ENCODE data around the gene THSD4. TPM values are rescaled to one million over a fixed set of nuclear protein-coding genes. Genes with fewer than 3 reads are reported as not detected.
"Not testable (repeated sequence)": the region's sequence is repeated elsewhere in the genome, so short reads cannot be mapped to it uniquely, and the experiment has no call there.

Gene THSD4
- total and polyA plus RNA-seq, 2 donors (not counting 1 experiment from before 2014, with no cell fraction given) = 43.1 to 95.5 TPM

DNA sequence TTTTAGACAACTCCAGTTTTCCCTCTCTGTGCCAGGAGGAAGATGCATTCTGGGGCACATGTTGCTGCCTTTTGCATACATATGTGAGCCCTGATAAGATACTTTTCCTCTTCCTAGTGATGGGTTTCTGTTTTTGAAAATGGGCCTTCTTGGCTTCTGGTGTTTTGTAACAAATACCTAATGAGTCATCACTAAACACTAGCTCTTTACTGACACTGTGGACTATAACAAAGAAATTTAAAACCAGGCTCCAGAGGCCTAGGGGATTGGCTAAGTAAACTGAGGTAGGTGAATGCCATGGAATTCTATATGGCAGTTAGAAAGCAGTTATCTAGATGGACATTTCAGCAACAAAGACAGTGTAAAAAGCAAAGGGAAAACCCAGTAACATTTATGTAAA, 601.7 kb downstream of the THSD4 start:
- Histone ChIP-seq H3K36me3 (ENCODE audit: control insufficient read depth, insufficient read depth, low read length) (no peaks in the 10 kb centered on the region), H2AFZ (ENCODE audit: low read length) (no peak overlapping the region), H3K4me2 (ENCODE audit: extremely low read depth, insufficient read depth, low read length) (no peak overlapping the region), H3K27ac (ENCODE audit: insufficient read depth, low read length) (no peak overlapping the region), H3K27me3 (ENCODE audit: control insufficient read depth, insufficient read depth, low read length) (no peaks in the 10 kb centered on the region), H4K20me1 (ENCODE audit: control insufficient read depth, extremely low read depth, insufficient read depth, low read length) (no peaks in the 10 kb centered on the region), H3K9me3 (ENCODE audit: control insufficient read depth, insufficient read depth, low read depth, low read length) (no peaks in the 10 kb centered on the region), H3K4me1 (ENCODE audit: control insufficient read depth, extremely low read depth, insufficient read depth, low read length) (peaks cover 3% of the 10 kb centered on the region), H3K9ac (ENCODE audit: insufficient read depth, low read length) (no peak overlapping the region), H3K79me2 (ENCODE audit: control insufficient read depth, insufficient read depth, low read length) (no peaks in the 10 kb centered on the region), H3K4me3 (replicated peaks in 1 of 4; ENCODE audit: control extremely low read depth in 1 of 4, insufficient read depth in 1 of 4, low read depth in 3 of 4, low read length in 4 of 4) (no peak overlapping the region)
- TF ChIP-seq, protein P1, sequence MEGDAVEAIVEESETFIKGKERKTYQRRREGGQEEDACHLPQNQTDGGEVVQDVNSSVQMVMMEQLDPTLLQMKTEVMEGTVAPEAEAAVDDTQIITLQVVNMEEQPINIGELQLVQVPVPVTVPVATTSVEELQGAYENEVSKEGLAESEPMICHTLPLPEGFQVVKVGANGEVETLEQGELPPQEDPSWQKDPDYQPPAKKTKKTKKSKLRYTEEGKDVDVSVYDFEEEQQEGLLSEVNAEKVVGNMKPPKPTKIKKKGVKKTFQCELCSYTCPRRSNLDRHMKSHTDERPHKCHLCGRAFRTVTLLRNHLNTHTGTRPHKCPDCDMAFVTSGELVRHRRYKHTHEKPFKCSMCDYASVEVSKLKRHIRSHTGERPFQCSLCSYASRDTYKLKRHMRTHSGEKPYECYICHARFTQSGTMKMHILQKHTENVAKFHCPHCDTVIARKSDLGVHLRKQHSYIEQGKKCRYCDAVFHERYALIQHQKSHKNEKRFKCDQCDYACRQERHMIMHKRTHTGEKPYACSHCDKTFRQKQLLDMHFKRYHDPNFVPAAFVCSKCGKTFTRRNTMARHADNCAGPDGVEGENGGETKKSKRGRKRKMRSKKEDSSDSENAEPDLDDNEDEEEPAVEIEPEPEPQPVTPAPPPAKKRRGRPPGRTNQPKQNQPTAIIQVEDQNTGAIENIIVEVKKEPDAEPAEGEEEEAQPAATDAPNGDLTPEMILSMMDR (conservative IDR thresholded peaks at IDR 0.05 in 1 of 2, IDR thresholded peaks at IDR 0.05 in 1 of 2; ENCODE audit: low read depth in 1 of 2, low read length in 2 of 2) = no peak
- no peak for TF ChIP-seq EZH2 (IDR thresholded peaks at IDR 0.05; ENCODE audit: low read length, missing control alignments)
- DNase-seq (ENCODE audit: low read depth in 2 of 2) = peak; percentile 57 to 59

DNA sequence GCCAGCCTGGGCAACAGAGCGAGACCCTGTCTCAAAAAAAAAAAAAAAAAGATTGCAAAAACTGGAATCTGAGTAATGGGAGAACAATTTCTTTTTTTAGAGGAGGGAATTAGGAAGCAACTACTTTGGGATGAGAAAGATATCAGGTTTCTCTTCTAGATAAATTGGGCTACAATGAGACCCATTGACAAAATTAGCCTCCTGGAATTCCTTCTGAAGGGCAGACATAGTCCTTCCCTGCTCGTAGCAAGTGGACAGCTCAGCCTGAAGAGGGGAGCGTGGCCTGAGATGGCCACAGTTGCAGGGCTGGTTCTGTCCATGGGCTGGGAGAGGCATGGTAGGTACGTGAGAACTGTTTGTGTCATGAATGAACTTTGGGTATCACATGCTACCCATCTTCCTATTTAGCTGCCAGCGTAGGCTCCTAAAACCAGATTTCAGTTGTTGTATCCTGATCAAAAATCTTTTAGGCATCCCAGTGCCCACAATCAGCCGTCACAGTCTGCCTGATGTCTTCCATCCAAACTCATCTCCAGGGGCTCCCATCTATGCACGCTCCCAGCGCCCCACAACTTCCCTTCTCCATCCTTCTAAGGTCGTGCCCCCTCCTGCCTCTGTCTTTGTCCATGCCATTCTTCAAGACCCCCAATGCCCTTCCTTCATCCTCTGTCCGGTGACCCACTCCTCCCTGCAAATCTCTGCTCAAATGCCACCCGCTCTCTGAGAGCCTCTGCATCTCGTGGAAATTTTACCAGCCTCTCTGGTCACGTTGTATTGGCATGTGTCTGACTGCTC, 603.0 kb downstream of the THSD4 start:
- TF ChIP-seq EZH2 (IDR thresholded peaks at IDR 0.05; ENCODE audit: low read length, missing control alignments) = no peak
- TF ChIP-seq, protein P1 (conservative IDR thresholded peaks at IDR 0.05 in 1 of 2, IDR thresholded peaks at IDR 0.05 in 1 of 2; ENCODE audit: low read depth in 1 of 2, low read length in 2 of 2) = no peak
- Histone ChIP-seq H3K79me2 (ENCODE audit: control insufficient read depth, insufficient read depth, low read length) (no peaks in the 10 kb centered on the region), H3K4me2 (ENCODE audit: extremely low read depth, insufficient read depth, low read length) (no peak overlapping the region), H3K36me3 (ENCODE audit: control insufficient read depth, insufficient read depth, low read length) (no peaks in the 10 kb centered on the region), H2AFZ (ENCODE audit: low read length) (no peak overlapping the region), H3K9me3 (ENCODE audit: control insufficient read depth, insufficient read depth, low read depth, low read length) (no peaks in the 10 kb centered on the region), H3K27ac (ENCODE audit: insufficient read depth, low read length) (no peak overlapping the region), H3K27me3 (ENCODE audit: control insufficient read depth, insufficient read depth, low read length) (no peaks in the 10 kb centered on the region), H3K4me1 (ENCODE audit: control insufficient read depth, extremely low read depth, insufficient read depth, low read length) (peaks cover 3% of the 10 kb centered on the region), H3K9ac (ENCODE audit: insufficient read depth, low read length) (no peak overlapping the region), H4K20me1 (ENCODE audit: control insufficient read depth, extremely low read depth, insufficient read depth, low read length) (no peaks in the 10 kb centered on the region), H3K4me3 (replicated peaks in 1 of 4; ENCODE audit: control extremely low read depth in 1 of 4, insufficient read depth in 1 of 4, low read depth in 3 of 4, low read length in 4 of 4) (no peak overlapping the region)
- no peak for DNase-seq (ENCODE audit: low read depth in 2 of 2)

DNA sequence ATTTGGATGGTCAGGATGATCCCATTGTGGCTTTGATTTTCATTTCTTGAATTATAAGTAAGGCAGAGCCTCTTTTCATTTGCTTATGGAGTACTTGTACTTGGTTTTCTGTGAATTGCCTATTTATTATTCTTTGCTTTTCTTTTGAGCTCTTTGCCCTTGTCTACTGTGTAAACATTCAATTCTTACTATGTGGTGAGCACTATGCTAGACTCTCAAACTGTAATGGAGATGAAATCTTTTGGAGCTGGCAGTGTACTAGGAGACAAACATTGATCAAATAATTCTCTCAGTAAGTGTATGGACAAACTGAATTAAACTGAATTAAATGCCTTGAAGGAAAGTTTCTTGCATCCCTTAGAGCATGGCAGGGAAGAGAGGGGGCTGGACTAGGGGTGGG, 608.1 kb downstream of the THSD4 start:
- TF ChIP-seq, protein P1 (conservative IDR thresholded peaks at IDR 0.05 in 1 of 2, IDR thresholded peaks at IDR 0.05 in 1 of 2; ENCODE audit: low read depth in 1 of 2, low read length in 2 of 2) = no peak
- TF ChIP-seq EZH2 (IDR thresholded peaks at IDR 0.05; ENCODE audit: low read length, missing control alignments) = no peak
- Histone ChIP-seq H3K27ac (ENCODE audit: insufficient read depth, low read length) (no peak overlapping the region), H3K27me3 (ENCODE audit: control insufficient read depth, insufficient read depth, low read length) (no peaks in the 10 kb centered on the region), H4K20me1 (ENCODE audit: control insufficient read depth, extremely low read depth, insufficient read depth, low read length) (no peaks in the 10 kb centered on the region), H3K4me2 (ENCODE audit: extremely low read depth, insufficient read depth, low read length) (no peak overlapping the region), H3K4me3 (replicated peaks in 1 of 4; ENCODE audit: control extremely low read depth in 1 of 4, insufficient read depth in 1 of 4, low read depth in 3 of 4, low read length in 4 of 4) (no peak overlapping the region), H3K9me3 (ENCODE audit: control insufficient read depth, insufficient read depth, low read depth, low read length) (no peaks in the 10 kb centered on the region), H3K4me1 (ENCODE audit: control insufficient read depth, extremely low read depth, insufficient read depth, low read length) (peaks cover 4% of the 10 kb centered on the region), H3K36me3 (ENCODE audit: control insufficient read depth, insufficient read depth, low read length) (no peaks in the 10 kb centered on the region), H3K9ac (ENCODE audit: insufficient read depth, low read length) (no peak overlapping the region), H2AFZ (ENCODE audit: low read length) (no peak overlapping the region), H3K79me2 (ENCODE audit: control insufficient read depth, insufficient read depth, low read length) (no peaks in the 10 kb centered on the region)
- no peak for DNase-seq (ENCODE audit: low read depth in 2 of 2)

DNA sequence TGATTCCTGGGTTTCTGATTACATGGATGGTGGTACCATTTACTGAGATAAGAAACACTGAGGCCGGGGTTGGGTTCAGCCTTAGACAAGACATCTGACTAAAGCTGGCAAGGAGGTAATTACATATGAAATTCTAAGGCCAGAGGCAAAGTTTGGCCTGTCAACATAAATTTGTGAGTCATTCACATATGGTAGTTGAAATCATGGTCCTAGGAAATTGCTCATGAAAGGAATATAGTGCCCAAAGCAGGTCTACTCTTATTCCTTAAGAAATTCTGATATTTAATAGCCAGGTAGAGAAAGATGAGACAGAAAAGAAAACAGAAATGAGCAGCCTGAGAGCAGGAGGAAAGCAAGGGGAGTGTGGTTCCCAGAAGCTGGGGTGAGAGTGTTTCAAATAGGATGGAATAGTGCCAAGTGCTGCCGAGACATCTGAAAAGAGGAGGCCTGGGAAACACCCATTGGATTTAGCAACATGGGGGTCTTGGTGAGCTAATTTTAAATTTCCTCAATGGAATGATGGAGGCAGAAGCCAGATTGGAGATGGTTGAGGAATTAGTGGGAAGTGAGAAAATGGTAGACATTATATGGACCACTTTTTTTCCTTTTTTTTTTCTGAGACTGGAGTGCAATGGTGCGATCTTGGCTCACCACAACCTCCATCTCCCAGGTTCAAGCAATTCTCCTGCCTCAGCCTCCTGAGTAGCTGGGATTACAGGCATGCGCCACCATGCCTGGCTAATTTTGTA, 610.1 kb downstream of the THSD4 start:
- DNase-seq (ENCODE audit: low read depth in 2 of 2) = peak in 1 of 2 donors; percentile 68
- H3K79me2 ChIP-seq (ENCODE audit: control insufficient read depth, insufficient read depth, low read length); H3K36me3 ChIP-seq (ENCODE audit: control insufficient read depth, insufficient read depth, low read length); H3K27ac ChIP-seq (ENCODE audit: insufficient read depth, low read length); H3K27me3 ChIP-seq (ENCODE audit: control insufficient read depth, insufficient read depth, low read length); H3K4me1 ChIP-seq (ENCODE audit: control insufficient read depth, extremely low read depth, insufficient read depth, low read length); H4K20me1 ChIP-seq (ENCODE audit: control insufficient read depth, extremely low read depth, insufficient read depth, low read length); H3K9ac ChIP-seq (ENCODE audit: insufficient read depth, low read length); H3K9me3 ChIP-seq (ENCODE audit: control insufficient read depth, insufficient read depth, low read depth, low read length); H3K4me3 ChIP-seq (replicated peaks in 1 of 4; ENCODE audit: control extremely low read depth in 1 of 4, insufficient read depth in 1 of 4, low read depth in 3 of 4, low read length in 4 of 4); H2AFZ ChIP-seq (ENCODE audit: low read length); H3K4me2 ChIP-seq (ENCODE audit: extremely low read depth, insufficient read depth, low read length): not testable (repeated sequence)

Measured in fibroblast of lung (primary cell).